GM19043 (cell line): ENCODE results near the gene PPP1R3G.

Source experiments
- ATAC-seq: cut with Tn5 transposase; IDR thresholded peaks from one replicate; pipeline ENCODE4 v1.9.1; 2021; ENCODE audit warnings: low read depth; ENCODE audit not compliant: unreplicated experiment

The PPP1R3G gene

GRCh38 chr6:5091210-5092069 is 6.3 kb downstream of the PPP1R3G start:
- no peak for ATAC-seq

- ATAC-seq = no peak
Observed at GRCh38 chr6:5093231-5094015, 8.3 kb downstream of the PPP1R3G start.

GRCh38 chr6:5094327-5094726 is 9.2 kb downstream of the PPP1R3G start:
- ATAC-seq = no peak

- ATAC-seq = peak; percentile 89
Observed at GRCh38 chr6:5095236-5095635, 10.1 kb downstream of the PPP1R3G start.

- no peak for ATAC-seq
Observed at GRCh38 chr6:5096482-5096881, 11.3 kb downstream of the PPP1R3G start.

GRCh38 chr6:5098501-5099270 is 13.5 kb downstream of the PPP1R3G start:
- no peak for ATAC-seq

- ATAC-seq = no peak
Observed at GRCh38 chr6:5099537-5099936, 14.4 kb downstream of the PPP1R3G start.

GRCh38 chr6:5100806-5101205 is 15.7 kb downstream of the PPP1R3G start:
- ATAC-seq = no peak

GRCh38 chr6:5102267-5102970 is 17.3 kb downstream of the PPP1R3G start:
- no peak for ATAC-seq

- ATAC-seq = no peak
Observed at GRCh38 chr6:5103250-5103649, 18.1 kb downstream of the PPP1R3G start.

- no peak for ATAC-seq
Observed at GRCh38 chr6:5104667-5105066, 19.5 kb downstream of the PPP1R3G start.

- ATAC-seq = no peak
Observed at GRCh38 chr6:5105146-5105545, 20.0 kb downstream of the PPP1R3G start.

GRCh38 chr6:5107341-5107740 is 22.2 kb downstream of the PPP1R3G start:
- no peak for ATAC-seq

GRCh38 chr6:5108068-5108467 is 22.9 kb downstream of the PPP1R3G start:
- ATAC-seq = no peak

GRCh38 chr6:5108536-5109150 is 23.5 kb downstream of the PPP1R3G start:
- no peak for ATAC-seq

GRCh38 chr6:5109436-5109835 is 24.3 kb downstream of the PPP1R3G start:
- no peak for ATAC-seq

GRCh38 chr6:5110246-5110645 is 25.1 kb downstream of the PPP1R3G start:
- ATAC-seq = no peak

GRCh38 chr6:5111626-5112025 is 26.5 kb downstream of the PPP1R3G start:
- no peak for ATAC-seq

- ATAC-seq = no peak
Observed at GRCh38 chr6:5112066-5112799, 27.1 kb downstream of the PPP1R3G start.
